ENCODE results near the gene TIMELESS.
A peak's percentile ranks its signal among the peaks of the same experiment; 100 is the strongest.
"Not testable (repeated sequence)": the region's sequence is repeated elsewhere in the genome, so short reads cannot be mapped to it uniquely, and the experiment has no call there.

TIMELESS gene

DNA sequence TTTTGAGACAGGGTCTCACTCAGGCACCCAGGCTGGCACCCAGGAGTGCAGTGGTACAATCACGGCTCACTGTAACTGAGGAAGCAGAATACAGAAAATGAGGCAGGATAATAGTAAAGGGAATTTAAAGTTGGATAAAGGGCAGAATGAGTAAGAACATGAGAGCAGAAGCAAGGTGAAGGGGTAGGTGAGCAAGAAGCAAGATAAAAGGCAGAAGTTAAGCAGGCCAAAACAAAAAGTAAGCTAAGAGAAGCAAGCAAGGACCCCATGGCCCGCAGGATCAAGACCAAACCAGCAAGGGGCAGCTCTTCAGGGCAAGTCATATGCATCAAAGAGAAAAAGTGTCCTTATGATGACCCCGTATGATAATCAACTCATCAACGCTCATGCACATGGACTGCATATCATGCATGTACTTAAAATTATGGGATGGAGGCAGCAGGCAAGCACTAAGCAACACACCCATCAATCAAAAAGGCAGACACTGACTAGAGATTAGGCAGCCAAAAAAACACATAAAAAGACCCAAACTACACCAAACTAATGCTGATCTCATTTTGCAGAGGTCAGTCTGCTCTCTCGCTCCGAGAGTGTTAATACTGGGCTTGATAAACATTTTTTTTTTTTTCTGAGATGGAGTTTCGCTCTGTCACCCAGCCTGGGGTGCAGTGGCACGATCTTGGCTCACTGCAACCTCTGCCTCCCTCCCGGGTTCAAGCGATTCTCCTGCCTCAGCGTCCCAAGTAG is 11.6 kb downstream of the TIMELESS start:
- Mint-ChIP-seq H3K9me3 (no peaks in the 10 kb centered on the region), H3K27ac (no peak overlapping the region), H3K4me3 (no peak overlapping the region), H3K4me1 (peaks cover 3% of the 10 kb centered on the region), H3K27me3 (no peaks in the 10 kb centered on the region)
- no peak for DNase-seq
- no peak for ATAC-seq

DNA sequence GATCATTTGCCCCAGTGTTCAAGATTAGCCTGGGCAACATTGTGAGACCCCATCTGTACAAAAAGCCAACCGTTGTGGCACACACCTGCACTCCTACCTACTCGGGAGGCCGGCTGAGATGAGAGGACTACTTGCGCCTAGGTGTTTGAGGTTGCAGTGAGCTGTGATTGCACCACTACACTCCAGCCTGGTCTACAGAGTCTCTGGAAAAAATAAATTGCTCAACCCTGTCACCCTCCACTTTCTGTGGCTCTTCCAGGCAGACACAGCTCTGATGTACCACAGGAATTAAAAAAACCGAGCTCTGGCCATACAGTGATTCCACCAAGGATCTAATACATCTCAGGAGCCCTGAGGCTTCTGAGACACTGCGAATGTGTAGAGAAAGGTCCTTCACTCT is 14.4 kb downstream of the TIMELESS start:
- Mint-ChIP-seq H3K27me3 (no peaks in the 10 kb centered on the region), H3K4me1 (no peaks in the 10 kb centered on the region), H3K4me3 (no peak overlapping the region), H3K9me3 (no peaks in the 10 kb centered on the region), H3K27ac (no peak overlapping the region)
- ATAC-seq (no peak), DNase-seq (no peak)

DNA sequence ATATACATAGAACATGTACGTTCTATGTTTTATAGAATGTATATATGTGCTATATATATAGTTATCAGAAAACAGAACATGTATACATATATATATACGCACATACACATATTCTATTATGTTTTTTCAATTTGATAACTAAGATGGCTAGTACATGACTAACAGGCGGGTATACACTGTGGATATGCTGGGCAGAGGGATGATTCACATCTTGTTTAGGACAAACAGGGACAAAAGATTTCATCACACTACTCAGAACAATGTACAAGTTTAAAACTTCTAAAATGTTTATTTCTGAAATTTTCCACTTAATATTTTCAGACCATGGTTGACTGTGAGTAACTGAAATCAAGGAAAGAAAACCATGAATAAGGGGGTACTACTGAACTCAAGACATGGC is 17.4 kb downstream of the TIMELESS start:
- no peaks in the 10 kb centered on the region for H3K9me3 Mint-ChIP-seq
- no peaks in the 10 kb centered on the region for H3K4me1 Mint-ChIP-seq
- no peak overlapping the region for H3K4me3 Mint-ChIP-seq
- no peaks in the 10 kb centered on the region for H3K27me3 Mint-ChIP-seq
- DNase-seq (no peak), ATAC-seq (no peak)
- no peak overlapping the region for H3K27ac Mint-ChIP-seq

DNA sequence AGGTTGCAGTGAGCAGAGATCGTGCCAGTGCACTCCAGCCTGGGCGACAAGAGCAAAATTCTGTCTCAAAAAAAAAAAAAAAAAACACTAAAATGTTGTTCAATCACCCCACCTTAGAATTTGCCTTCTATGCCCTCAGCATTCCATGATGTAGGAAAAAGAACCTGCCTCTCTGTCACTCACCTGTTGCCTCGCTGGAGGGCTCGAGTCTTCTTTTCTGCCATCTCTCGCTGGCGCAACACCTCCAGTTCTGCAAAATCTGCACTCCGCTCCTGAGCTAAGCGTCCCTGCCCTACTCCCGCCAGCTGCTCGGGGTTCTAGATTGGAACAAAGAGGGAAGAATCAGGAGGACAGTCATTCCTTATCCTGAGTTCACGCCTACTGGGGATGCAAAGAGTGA is 17.9 kb downstream of the TIMELESS start:
- no peaks in the 10 kb centered on the region for H3K9me3 Mint-ChIP-seq
- H3K27me3 Mint-ChIP-seq = no peaks in the 10 kb centered on the region
- peak overlapping the region in 1 of 2 donors; percentile 54 for H3K27ac Mint-ChIP-seq
- H3K4me1 Mint-ChIP-seq = no peaks in the 10 kb centered on the region
- ATAC-seq (no peak), DNase-seq (no peak)
- no peak overlapping the region for H3K4me3 Mint-ChIP-seq

DNA sequence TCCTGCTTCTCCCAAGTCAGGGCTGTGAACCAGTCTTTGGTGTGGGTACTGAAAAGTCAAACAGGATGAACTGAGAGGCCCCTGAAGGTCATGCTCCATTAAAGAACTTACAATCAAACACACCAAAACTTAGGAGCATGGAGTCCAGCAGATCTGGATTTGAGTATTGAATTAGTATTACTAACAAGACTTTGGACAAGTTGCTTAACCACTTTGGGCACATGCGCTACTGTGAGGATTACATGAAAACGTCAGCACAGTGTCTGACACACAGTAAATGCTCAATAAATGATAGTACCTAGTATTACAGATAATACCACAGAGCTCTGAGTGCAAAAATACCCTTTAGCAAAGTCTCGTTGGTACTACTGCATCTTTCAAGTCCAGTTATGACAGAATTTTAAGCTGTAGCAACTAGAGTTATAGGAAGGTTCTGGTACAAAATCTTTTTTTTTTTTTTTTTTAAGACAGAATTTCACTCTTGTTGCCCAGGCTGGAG is 23.2 kb downstream of the TIMELESS start:
- no peak for ATAC-seq
- Mint-ChIP-seq H3K27ac (no peak overlapping the region), H3K9me3 (no peaks in the 10 kb centered on the region), H3K4me3 (no peak overlapping the region), H3K4me1 (peaks cover 8% of the 10 kb centered on the region), H3K27me3 (no peaks in the 10 kb centered on the region)
- DNase-seq = no peak

DNA sequence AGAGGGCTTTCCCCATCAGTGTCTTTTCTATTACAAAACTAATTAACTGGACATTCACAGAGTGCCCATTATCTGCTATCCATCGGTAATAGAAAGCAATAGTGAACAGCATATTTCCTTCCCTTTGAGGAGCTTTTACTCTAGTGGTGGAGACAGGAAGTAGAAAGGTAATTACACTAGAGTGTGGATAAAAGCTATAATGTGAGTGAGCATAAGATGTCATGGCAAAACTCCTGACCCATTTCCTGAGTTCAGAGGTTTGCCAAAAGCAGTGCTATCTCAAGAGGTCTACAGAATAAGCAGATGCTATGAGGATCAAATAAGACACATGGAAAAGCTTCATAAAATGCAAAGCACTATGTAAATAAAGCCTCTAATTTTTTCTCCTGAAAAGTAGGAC is 24.0 kb downstream of the TIMELESS start:
- Mint-ChIP-seq H3K4me3 (no peak overlapping the region), H3K27ac (peak overlapping the region in 1 of 2 donors; percentile 66), H3K27me3 (no peaks in the 10 kb centered on the region), H3K9me3 (no peaks in the 10 kb centered on the region), H3K4me1 (peaks cover 8% of the 10 kb centered on the region)
- DNase-seq (no peak), ATAC-seq (no peak)

DNA sequence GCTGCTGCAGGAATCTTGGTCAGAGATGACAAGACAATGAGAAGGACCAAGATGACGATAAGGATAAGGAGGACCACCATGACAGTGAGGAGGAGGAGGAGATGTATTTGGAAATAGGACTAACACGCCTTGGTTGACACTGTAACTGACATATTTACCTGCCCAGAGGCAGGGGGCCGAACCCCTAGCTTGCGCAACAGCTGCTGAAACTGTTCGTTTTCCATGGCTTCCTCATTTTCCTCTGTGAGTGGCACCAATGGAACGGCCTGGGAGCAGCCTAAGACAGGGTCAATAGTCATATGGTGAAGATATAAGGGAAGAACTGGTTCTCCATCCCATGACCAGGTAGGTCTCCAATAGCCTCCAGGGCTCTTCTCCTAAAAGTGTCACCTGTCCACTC is 28.8 kb downstream of the TIMELESS start:
- no peak for DNase-seq
- Mint-ChIP-seq H3K4me1 (peaks cover 6% of the 10 kb centered on the region), H3K27ac (no peak overlapping the region), H3K9me3 (no peaks in the 10 kb centered on the region), H3K4me3 (no peak overlapping the region), H3K27me3 (no peaks in the 10 kb centered on the region)
- no peak for ATAC-seq

DNA sequence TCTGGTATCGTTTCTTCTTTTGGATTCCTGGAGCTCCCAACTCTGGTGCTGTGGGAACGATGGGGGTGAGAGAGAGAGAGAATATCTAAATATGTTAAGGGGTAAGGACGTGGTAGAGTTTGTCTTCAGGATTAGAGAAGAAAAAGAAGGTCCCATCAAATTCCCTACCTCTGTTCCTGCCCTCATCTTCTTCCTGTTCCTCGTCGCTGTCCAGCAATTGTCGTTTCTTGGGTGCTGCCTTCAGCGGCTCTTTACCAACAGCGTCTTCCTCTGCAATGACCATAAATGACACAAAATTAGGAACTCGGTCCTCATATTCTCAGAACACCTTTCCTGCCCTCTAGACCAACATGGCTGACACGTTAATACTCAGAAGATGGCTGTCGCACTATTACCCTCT is 31.5 kb downstream of the TIMELESS start:
- no peaks in the 10 kb centered on the region for H3K9me3 Mint-ChIP-seq
- no peak for DNase-seq
- no peaks in the 10 kb centered on the region for H3K27me3 Mint-ChIP-seq
- no peak overlapping the region for H3K4me3 Mint-ChIP-seq
- H3K4me1 Mint-ChIP-seq = no peaks in the 10 kb centered on the region
- no peak for ATAC-seq
- H3K27ac Mint-ChIP-seq = no peak overlapping the region

DNA sequence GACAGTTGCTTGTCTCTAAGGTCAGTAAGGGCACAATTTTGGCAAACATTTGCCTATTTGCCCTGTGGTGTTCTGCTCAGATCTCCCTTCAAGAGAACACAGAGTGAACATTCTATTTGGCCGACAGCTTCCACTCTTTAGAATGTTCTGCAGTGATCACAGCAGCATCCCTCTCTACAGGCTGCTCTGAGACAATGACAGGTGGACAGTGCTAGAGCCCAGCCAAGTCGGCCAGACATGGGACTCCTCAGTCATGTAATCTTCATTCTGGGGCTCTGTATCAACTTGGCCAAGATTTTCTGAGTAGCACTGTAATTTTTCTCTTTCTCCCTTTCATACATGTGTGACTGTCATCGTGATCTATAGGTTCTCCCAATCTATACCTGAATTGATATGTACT is 34.8 kb downstream of the TIMELESS start:
- DNase-seq = no peak
- no peaks in the 10 kb centered on the region for H3K9me3 Mint-ChIP-seq
- no peak overlapping the region for H3K27ac Mint-ChIP-seq
- ATAC-seq = no peak
- no peaks in the 10 kb centered on the region for H3K4me1 Mint-ChIP-seq
- H3K27me3 Mint-ChIP-seq = no peaks in the 10 kb centered on the region
- H3K4me3 Mint-ChIP-seq = no peak overlapping the region

DNA sequence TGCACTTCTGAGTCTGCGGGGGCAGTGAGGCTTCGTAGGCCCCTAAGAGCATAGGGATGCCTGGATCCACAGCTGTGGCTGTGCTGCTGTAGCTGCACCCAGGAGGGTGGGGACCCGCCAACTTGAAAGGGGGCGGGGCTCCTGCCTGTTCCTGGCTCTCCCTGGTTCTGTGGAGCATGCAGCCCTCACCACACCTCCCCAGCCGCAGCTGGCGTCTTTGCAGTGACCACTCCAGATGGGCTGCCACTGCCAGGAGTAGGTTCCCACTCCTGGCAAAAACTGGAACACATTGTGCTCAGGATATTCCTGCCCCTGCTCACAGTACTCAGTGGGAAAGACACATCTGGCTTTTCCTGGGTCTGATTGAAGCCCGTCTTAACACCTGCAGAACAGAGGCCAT is 35.8 kb downstream of the TIMELESS start:
- no peak overlapping the region for H3K27ac Mint-ChIP-seq
- no peak overlapping the region for H3K4me3 Mint-ChIP-seq
- H3K4me1 Mint-ChIP-seq = no peaks in the 10 kb centered on the region
- DNase-seq = no peak
- H3K27me3 Mint-ChIP-seq = no peaks in the 10 kb centered on the region
- no peaks in the 10 kb centered on the region for H3K9me3 Mint-ChIP-seq
- peak; percentile 15 for ATAC-seq

DNA sequence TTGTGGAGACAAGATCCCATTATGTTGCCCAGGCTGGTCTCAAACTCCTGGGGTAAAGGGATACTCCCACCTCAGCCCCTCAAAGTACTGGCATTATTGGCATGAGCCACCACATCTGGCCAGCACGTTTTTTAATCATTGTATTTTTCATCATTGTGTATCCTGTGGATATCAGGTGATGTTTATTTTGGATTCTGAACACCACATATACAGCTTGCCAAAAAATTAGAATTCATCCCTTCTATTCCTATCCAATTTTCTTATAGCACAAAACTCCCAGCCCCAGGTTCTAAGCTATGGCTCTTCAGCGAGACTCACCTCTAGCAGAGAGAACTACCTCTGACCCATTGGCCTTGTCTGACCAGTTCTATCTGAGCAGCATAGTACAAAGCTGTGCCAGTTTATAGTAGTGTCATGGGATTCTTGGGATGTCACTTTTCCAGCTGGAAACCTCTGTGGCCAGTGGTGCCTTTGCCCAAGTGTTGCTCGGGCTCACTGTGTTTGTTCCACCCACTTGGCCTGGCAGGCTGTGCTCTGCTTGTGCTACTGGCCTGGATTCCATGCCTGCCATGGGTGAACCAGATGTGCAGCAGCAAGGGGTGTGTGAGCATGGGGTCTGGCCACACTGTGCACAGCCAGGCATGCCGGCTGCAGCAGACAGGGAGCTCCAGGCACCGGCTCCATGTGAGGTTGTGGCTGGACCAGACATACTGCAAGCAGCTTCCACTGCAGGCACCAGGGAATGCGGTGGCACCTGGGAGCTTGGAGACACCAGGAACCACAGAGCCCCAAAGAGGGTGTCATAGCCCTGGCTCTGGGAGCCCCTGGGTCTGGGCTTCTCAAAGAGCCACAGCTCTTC is 37.2 kb downstream of the TIMELESS start:
- Mint-ChIP-seq H3K9me3 (no peaks in the 10 kb centered on the region), H3K4me3 (no peak overlapping the region), H3K27ac (no peak overlapping the region), H3K27me3 (no peaks in the 10 kb centered on the region), H3K4me1 (no peaks in the 10 kb centered on the region)
- ATAC-seq (no peak), DNase-seq (no peak)

DNA sequence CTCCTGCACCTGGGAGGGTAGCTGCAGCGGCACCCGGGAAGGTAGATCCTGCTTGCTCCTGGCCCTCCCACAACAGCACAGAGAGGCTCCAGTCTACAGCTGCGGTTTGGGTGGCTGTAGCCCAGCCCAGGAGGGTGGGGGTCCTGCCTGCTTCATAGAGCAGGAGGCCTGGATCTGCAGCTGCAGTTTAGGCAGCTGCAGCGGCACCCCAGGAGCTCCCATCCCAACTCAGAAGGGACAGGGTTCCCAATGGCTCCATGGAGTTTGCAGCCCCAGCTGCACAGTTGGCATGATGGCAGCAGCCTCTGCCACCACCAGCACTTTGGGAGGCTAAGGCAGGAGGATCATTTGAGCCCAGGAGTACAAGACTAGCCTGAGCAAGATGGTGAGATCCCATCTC is 38.5 kb downstream of the TIMELESS start:
- Mint-ChIP-seq H3K27ac (peak overlapping the region in 1 of 2 donors; percentile 27), H3K4me1 (no peaks in the 10 kb centered on the region), H3K9me3 (no peaks in the 10 kb centered on the region), H3K4me3 (no peak overlapping the region), H3K27me3 (no peaks in the 10 kb centered on the region)
- DNase-seq (no peak), ATAC-seq (no peak)

DNA sequence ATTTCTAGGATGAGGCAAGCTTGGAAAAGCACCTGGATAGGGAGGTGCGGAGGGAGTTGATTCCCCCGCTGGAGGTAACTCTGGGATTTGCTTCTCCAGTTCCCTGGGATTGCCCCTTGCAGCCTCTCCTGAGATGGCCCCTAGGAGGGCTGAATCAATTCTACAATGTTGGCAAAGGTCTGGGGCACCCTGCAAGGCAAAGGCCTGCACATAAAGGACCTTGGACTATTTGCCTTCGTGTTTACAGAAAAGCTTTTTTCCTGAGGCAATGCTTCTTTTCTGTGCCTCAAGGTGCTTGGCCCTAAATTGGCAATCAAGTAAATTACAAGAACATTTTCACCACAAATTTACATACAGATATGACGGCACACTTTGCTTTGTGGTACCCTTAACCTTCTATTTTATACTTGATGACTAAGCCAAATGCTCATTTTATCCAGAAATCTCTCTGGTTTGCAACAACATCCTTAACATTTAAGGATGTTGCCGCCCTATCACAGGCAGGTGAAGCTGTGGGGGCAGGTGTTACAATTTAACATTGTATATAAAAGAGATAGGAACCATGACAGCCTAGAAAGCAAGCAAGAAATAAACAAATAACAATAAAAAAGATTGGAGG is 40.3 kb downstream of the TIMELESS start:
- Mint-ChIP-seq H3K4me1 (no peaks in the 10 kb centered on the region), H3K27ac (no peak overlapping the region), H3K4me3 (no peak overlapping the region), H3K9me3 (no peaks in the 10 kb centered on the region), H3K27me3 (no peaks in the 10 kb centered on the region)
- ATAC-seq = no peak
- no peak for DNase-seq

DNA sequence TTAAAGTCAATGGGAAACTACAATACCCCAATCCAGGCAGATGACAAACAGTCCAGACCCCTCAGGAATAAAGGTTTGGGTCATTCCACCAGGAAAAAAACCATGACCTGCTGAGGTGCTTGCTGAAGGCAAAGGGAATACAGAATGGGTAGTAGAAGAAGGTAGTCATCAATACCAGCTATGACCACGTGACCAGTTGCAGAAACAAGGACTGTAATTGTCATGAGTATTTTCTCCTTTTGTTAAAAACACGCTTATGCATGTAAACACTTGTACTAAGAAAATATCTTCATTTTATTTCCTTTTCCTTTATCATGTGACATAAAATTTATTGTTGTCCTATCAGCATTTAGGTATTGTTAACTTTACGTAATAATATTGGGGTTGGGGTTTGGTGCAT is 45.0 kb downstream of the TIMELESS start:
- not testable (repeated sequence) for H3K27ac Mint-ChIP-seq, H3K4me1 Mint-ChIP-seq, H3K27me3 Mint-ChIP-seq, DNase-seq, ATAC-seq, H3K4me3 Mint-ChIP-seq
- H3K9me3 Mint-ChIP-seq = peaks cover 7 to 13% of the 10 kb centered on the region in 2 donors

DNA sequence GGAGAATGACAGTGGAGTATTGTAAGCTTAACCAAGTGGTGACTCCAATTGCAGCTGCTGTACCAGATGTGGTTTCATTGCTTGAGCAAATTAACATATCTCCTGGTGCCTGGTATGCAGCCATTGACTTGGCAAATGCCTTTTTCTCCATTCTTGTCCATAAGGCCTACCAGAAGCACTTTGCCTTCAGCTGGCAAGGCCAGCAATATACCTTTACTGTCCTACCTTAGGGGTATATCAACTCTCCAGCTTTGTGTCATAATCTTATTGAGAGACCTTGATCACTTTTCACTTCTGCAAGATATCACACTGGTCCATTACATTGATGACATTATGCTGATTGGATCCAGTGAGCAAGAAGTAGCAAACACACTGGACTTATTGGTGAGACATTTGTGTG is 47.6 kb downstream of the TIMELESS start:
- DNase-seq, H3K4me1 Mint-ChIP-seq, H3K27ac Mint-ChIP-seq, H3K27me3 Mint-ChIP-seq, H3K4me3 Mint-ChIP-seq, ATAC-seq: not testable (repeated sequence)
- peaks cover 17 to 22% of the 10 kb centered on the region in 2 donors for H3K9me3 Mint-ChIP-seq

DNA sequence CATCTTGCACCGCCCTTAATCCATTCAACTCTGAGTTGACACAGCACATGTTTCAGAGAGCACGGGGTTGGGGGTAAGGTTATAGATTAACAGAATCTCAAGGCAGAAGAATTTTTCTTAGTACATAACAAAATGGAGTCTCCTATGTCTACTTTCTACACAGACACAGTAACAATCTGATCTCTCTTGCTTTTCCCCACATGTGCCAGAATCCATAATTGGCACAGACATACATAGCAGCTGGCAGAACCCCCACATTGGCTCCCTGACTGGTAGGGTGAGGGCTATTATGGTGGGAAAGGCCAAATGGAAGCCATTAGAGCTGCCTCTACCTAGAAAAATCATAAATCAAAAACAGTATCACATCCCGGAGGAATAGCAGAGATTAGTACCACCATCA is 48.1 kb downstream of the TIMELESS start:
- H3K27ac Mint-ChIP-seq, H3K4me3 Mint-ChIP-seq, H3K27me3 Mint-ChIP-seq, H3K4me1 Mint-ChIP-seq, DNase-seq, ATAC-seq: not testable (repeated sequence)
- H3K9me3 Mint-ChIP-seq = peaks cover 17 to 22% of the 10 kb centered on the region in 2 donors
